Mucosa of stomach (tissue), 1 donor: ENCODE measurements around the gene RAB11B.

Experiments
- H3K27me3 ChIP-seq: one replicate; pipeline ENCODE4 v1.7.0; 2013; ENCODE audit warnings: mild to moderate bottlenecking, low read length; ENCODE audit not compliant: control insufficient read depth, insufficient read depth
- H3K36me3 ChIP-seq: one replicate; pipeline ENCODE4 v1.7.0; 2013; ENCODE audit warnings: low read length; ENCODE audit not compliant: control insufficient read depth, insufficient read depth
- H3K4me1 ChIP-seq: one replicate; pipeline ENCODE4 v1.7.0; 2013; ENCODE audit warnings: mild to moderate bottlenecking, low read length; ENCODE audit not compliant: control insufficient read depth, insufficient read depth
- H3K4me3 ChIP-seq: one replicate; pipeline ENCODE4 v1.7.0; 2013; ENCODE audit warnings: low read length
- H3K9ac ChIP-seq: one replicate; pipeline ENCODE4 v1.7.0; 2013; ENCODE audit warnings: mild to moderate bottlenecking, low read length, moderate library complexity
- H3K9me3 ChIP-seq: one replicate; pipeline ENCODE4 v1.7.0; 2013; ENCODE audit warnings: mild to moderate bottlenecking, low read length, moderate library complexity; ENCODE audit not compliant: control insufficient read depth
- donor health status: Pancreatic carcinoma.

The RAB11B gene

GRCh38 chr19:8391198-8392016 lies 1.2 kb downstream of the RAB11B start:
- Histone ChIP-seq H3K9me3 (no peaks in the 10 kb centered on the region), H3K9ac (peak overlapping the region; percentile 53), H3K4me1 (peaks cover 47% of the 10 kb centered on the region), H3K4me3 (peak overlapping the region; percentile 15), H3K36me3 (no peaks in the 10 kb centered on the region), H3K27me3 (no peaks in the 10 kb centered on the region)

GRCh38 chr19:8392017-8392591 lies 1.9 kb downstream of the RAB11B start:
- Histone ChIP-seq H3K9me3 (no peaks in the 10 kb centered on the region), H3K27me3 (no peaks in the 10 kb centered on the region), H3K4me3 (no peak overlapping the region), H3K4me1 (peaks cover 52% of the 10 kb centered on the region), H3K36me3 (no peaks in the 10 kb centered on the region), H3K9ac (peak overlapping the region; percentile 53)

- Histone ChIP-seq H3K36me3 (no peaks in the 10 kb centered on the region), H3K9ac (peak overlapping the region; percentile 28), H3K4me3 (no peak overlapping the region), H3K27me3 (no peaks in the 10 kb centered on the region), H3K4me1 (peaks cover 50% of the 10 kb centered on the region), H3K9me3 (no peaks in the 10 kb centered on the region)
Measured at GRCh38 chr19:8393192-8393870, 3.2 kb downstream of the RAB11B start.

- Histone ChIP-seq H3K36me3 (no peaks in the 10 kb centered on the region), H3K4me1 (peaks cover 45% of the 10 kb centered on the region), H3K9me3 (no peaks in the 10 kb centered on the region), H3K9ac (peak overlapping the region; percentile 28), H3K27me3 (no peaks in the 10 kb centered on the region), H3K4me3 (no peak overlapping the region)
Measured at GRCh38 chr19:8393871-8394250, 3.7 kb downstream of the RAB11B start.

GRCh38 chr19:8395621-8396082 lies 5.5 kb downstream of the RAB11B start:
- Histone ChIP-seq H3K4me3 (no peak overlapping the region), H3K27me3 (no peaks in the 10 kb centered on the region), H3K36me3 (no peaks in the 10 kb centered on the region), H3K9ac (no peak overlapping the region), H3K9me3 (no peaks in the 10 kb centered on the region), H3K4me1 (peaks cover 44% of the 10 kb centered on the region)

GRCh38 chr19:8396185-8396562 lies 6.0 kb downstream of the RAB11B start:
- Histone ChIP-seq H3K27me3 (no peaks in the 10 kb centered on the region), H3K9me3 (no peaks in the 10 kb centered on the region), H3K4me1 (peaks cover 39% of the 10 kb centered on the region), H3K36me3 (no peaks in the 10 kb centered on the region), H3K4me3 (no peak overlapping the region), H3K9ac (no peak overlapping the region)

GRCh38 chr19:8396563-8397203 lies 6.5 kb downstream of the RAB11B start:
- no peaks in the 10 kb centered on the region for H3K36me3 ChIP-seq
- H3K4me3 ChIP-seq, result no peak overlapping the region
- H3K9me3 ChIP-seq, result no peaks in the 10 kb centered on the region
- H3K27me3 ChIP-seq, result no peaks in the 10 kb centered on the region
- H3K9ac ChIP-seq, result no peak overlapping the region
- peaks cover 34% of the 10 kb centered on the region for H3K4me1 ChIP-seq

- Histone ChIP-seq H3K36me3 (no peaks in the 10 kb centered on the region), H3K9ac (no peak overlapping the region), H3K4me3 (no peak overlapping the region), H3K9me3 (no peaks in the 10 kb centered on the region), H3K4me1 (peaks cover 28% of the 10 kb centered on the region), H3K27me3 (no peaks in the 10 kb centered on the region)
Measured at GRCh38 chr19:8397271-8397670, 7.1 kb downstream of the RAB11B start.

GRCh38 chr19:8397746-8398310 lies 7.7 kb downstream of the RAB11B start:
- no peak overlapping the region for H3K4me3 ChIP-seq
- peaks cover 27% of the 10 kb centered on the region for H3K4me1 ChIP-seq
- no peaks in the 10 kb centered on the region for H3K36me3 ChIP-seq
- H3K9me3 ChIP-seq, result no peaks in the 10 kb centered on the region
- no peak overlapping the region for H3K9ac ChIP-seq
- H3K27me3 ChIP-seq, result no peaks in the 10 kb centered on the region

- Histone ChIP-seq H3K36me3 (no peaks in the 10 kb centered on the region), H3K9ac (no peak overlapping the region), H3K4me3 (no peak overlapping the region), H3K9me3 (no peaks in the 10 kb centered on the region), H3K4me1 (peaks cover 22% of the 10 kb centered on the region), H3K27me3 (no peaks in the 10 kb centered on the region)
Measured at GRCh38 chr19:8398311-8398771, 8.2 kb downstream of the RAB11B start.

GRCh38 chr19:8399681-8400188 lies 9.6 kb downstream of the RAB11B start:
- H3K4me1 ChIP-seq, result peaks cover 10% of the 10 kb centered on the region
- no peak overlapping the region for H3K9ac ChIP-seq
- H3K27me3 ChIP-seq, result no peaks in the 10 kb centered on the region
- H3K4me3 ChIP-seq, result no peak overlapping the region
- no peaks in the 10 kb centered on the region for H3K9me3 ChIP-seq
- peaks cover 3% of the 10 kb centered on the region for H3K36me3 ChIP-seq
